Pancreas (tissue), 10 donors: ENCODE measurements around the gene NDUFS3. TPM values are rescaled to one million over a fixed set of nuclear protein-coding genes. Genes with fewer than 3 reads are reported as not detected.
"Not testable (repeated sequence)": the region's sequence is repeated elsewhere in the genome, so short reads cannot be mapped to it uniquely, and the experiment has no call there.

Experiments used
- ATAC-seq, 4 donors: fragments of 200-7000 bp; cut with Tn5 transposase; one replicate each; pipeline versions ENCODE4 v1.8.0 to v1.9.1; 2020; ENCODE audit warnings: mild to moderate bottlenecking in 4 of 4, moderate library complexity in 4 of 4
- DNase-seq, 6 donors: peaks; one replicate each; pipeline ENCODE4 v3.0.0-alpha.2; 2020
- FAIRE-seq: peaks from 2 replicates; lab custom pipeline; 2012; peaks lifted over from hg19 to GRCh38; lab: Jason Lieb, UNC
- H3K27ac ChIP-seq, 4 donors: fragments of 200-600 bp; sonication (generic); 1 replicate in 3 of 4; 2 replicates in 1 of 4; pipeline versions ENCODE4 v1.5.0 to v1.8.0; 2020
- H3K27me3 ChIP-seq, 4 donors: fragments of 200-600 bp; one replicate each; pipeline ENCODE4 v1.8.0; 2021
- H3K36me3 ChIP-seq, 3 donors: fragments of 200-600 bp; sonication (generic) in 1 of 3; one replicate each; pipeline versions ENCODE4 v1.5.0 to v1.8.0; 2020 to 2021
- H3K4me1 ChIP-seq, 3 donors: fragments of 200-600 bp; one replicate each; pipeline ENCODE4 v1.8.0; 2021
- H3K4me3 ChIP-seq, 4 donors: fragments of 200-600 bp; sonication (generic) in 2 of 4; one replicate each; pipeline versions ENCODE4 v1.5.0 to v1.8.0; 2020 to 2021
- H3K9me3 ChIP-seq, 4 donors: fragments of 200-600 bp; one replicate each; pipeline ENCODE4 v1.8.0; 2021
- CTCF ChIP-seq, 4 donors: fragments of 200-600 bp; sonication (generic) in 3 of 4; IDR thresholded peaks; one replicate each; pipeline versions ENCODE4 v1.5.0 to v1.8.0; 2021; ENCODE audit warnings: antibody characterized with exemption in 4 of 4
- WGBS, 2 donors: extraction: QIAGEN DNeasy Blood & Tissue Kit; methylation state at CpG; one replicate each; pipeline ENCODE4 v1.1.7; 2013; 5-methylcytosine and 5-hydroxymethylcytosine counted together
- intact Hi-C, 3 donors: fragments of 100-400 bp; cut with DNase I; formaldehyde crosslinking; loops; one replicate each; pipeline versions ENCODE4 v1.11.1 to v1.14.2; 2022
- polyA plus RNA-seq, 2 donors: library from polyadenylated mRNA; stranded (reverse); fragments of 200-250 nt; gene quantifications; one replicate each; pipeline ENCODE4 v1.2.3, GENCODE V29; 2013
- total RNA-seq, 6 donors: library from RNA; stranded (reverse); fragmentation: NEBNext Ultra II Directional in 4 of 6; extraction: Animal tissue kit (Norgen Biotek cat#: 25700) in 4 of 6; gene quantifications; one replicate each; pipeline versions ENCODE4 v1.2.1 to v1.2.4, GENCODE V29; 2021 to 2023
- donor health status: healthy with polysubstance abuse.
- donor health status: DM: no; HTN: no; CAD: no; lungs with moderate emphysema.
- donor health status: DM: no; HTN: no; CAD: no.
- donor health status: control.
- donor health status: control.
- donor health status: Bipolar disorder and iron deficiency.
- donor health status: DM: yes; HTN: yes; CAD: no.
- donor health status: DM: no; HTN: no; CAD: no.
- donor health status: DM: no; HTN: no; CAD: no.
- donor health status: DM: yes; HTN: yes; CAD: no.

NDUFS3 gene
- total and polyA plus RNA-seq, 8 donors, result 28.8 to 113 (median 39.2) TPM

- no peaks in the 10 kb centered on the region for H3K9me3 ChIP-seq
- H3K4me3 ChIP-seq, result peak overlapping the region; percentile 63 to 99 (median 86)
- peak in 3 of 6 donors; percentile 17 to 66 (median 39) for DNase-seq
- no peaks in the 10 kb centered on the region for H3K36me3 ChIP-seq
- intact Hi-C loops, result no loop called here
- FAIRE-seq, result no peak
- peaks cover 17 to 30% (median 23%) of the 10 kb centered on the region in 3 donors for H3K4me1 ChIP-seq
- H3K27ac ChIP-seq, result peak overlapping the region; percentile 76 to 89 (median 80)
- peak in 3 of 4 donors; percentile 15 to 31 (median 24) for ATAC-seq
- TF ChIP-seq CTCF (IDR thresholded peaks at IDR 0.05), result no peak
- 1 to 2% methylated on average over 22 of the region's 22 CpGs for WGBS, 2 donors
- H3K27me3 ChIP-seq, result no peaks in the 10 kb centered on the region
These were observed 26.8 kb upstream of the NDUFS3 start for GRCh38 chr11:47552056-47552565.

- peak; percentile 90 to 95 (median 91) for DNase-seq
- Histone ChIP-seq H3K9me3 (no peaks in the 10 kb centered on the region), H3K36me3 (no peaks in the 10 kb centered on the region), H3K4me1 (peaks cover 17 to 26% (median 23%) of the 10 kb centered on the region in 3 donors), H3K27me3 (no peaks in the 10 kb centered on the region), H3K27ac (peak within 1 kb of the TSS; percentile 76 to 89 (median 80)), H3K4me3 (peak within 1 kb of the TSS; percentile 63 to 99 (median 86))
- TF ChIP-seq CTCF (IDR thresholded peaks at IDR 0.05), result peak; percentile 87 to 98 (median 97)
- 0 to 1% methylated on average over 58 to 89 of the region's 89 CpGs for WGBS, 2 donors
- FAIRE-seq, result no peak
- peak; percentile 97 to 98 (median 98) for ATAC-seq
- intact Hi-C loops, result no loop called here
These were observed 26.1 kb upstream of the NDUFS3 start, which contains the start of gene CELF1 for GRCh38 chr11:47552566-47553405. TSS of gene CELF1 (minus strand) at chr11:47553132. CDS start at chr11:47499523, 53,609 bp downstream.

- Histone ChIP-seq H3K36me3 (no peaks in the 10 kb centered on the region), H3K4me1 (peaks cover 17 to 23% (median 21%) of the 10 kb centered on the region in 3 donors), H3K27ac (peak overlapping the region; percentile 76 to 89 (median 80)), H3K9me3 (no peaks in the 10 kb centered on the region), H3K27me3 (no peaks in the 10 kb centered on the region), H3K4me3 (peak overlapping the region; percentile 63 to 99 (median 86))
- DNase-seq (no peak), ATAC-seq (peak; percentile 35 to 49 (median 42)), FAIRE-seq (no peak)
- 0 to 1% methylated on average over 9 of the region's 9 CpGs for WGBS, 2 donors
- intact Hi-C loops, result no loop called here
- TF ChIP-seq CTCF (IDR thresholded peaks at IDR 0.05), result peak in 1 of 4 donors; percentile 48
These were observed 25.5 kb upstream of the NDUFS3 start for GRCh38 chr11:47553406-47553743.

- intact Hi-C loops, H3K4me3 ChIP-seq, H3K27me3 ChIP-seq, DNase-seq, FAIRE-seq, H3K36me3 ChIP-seq, ATAC-seq, H3K9me3 ChIP-seq, H3K27ac ChIP-seq, H3K4me1 ChIP-seq: not testable (repeated sequence)
- WGBS, 2 donors, result 85 to 89% methylated on average over 12 of the region's 12 CpGs
These were observed 21.9 kb upstream of the NDUFS3 start for GRCh38 chr11:47557004-47557403.

- Histone ChIP-seq H3K4me1 (peaks cover 0 to 1% (median 0%) of the 10 kb centered on the region in 3 donors), H3K9me3 (no peaks in the 10 kb centered on the region), H3K27me3 (no peaks in the 10 kb centered on the region), H3K36me3 (no peaks in the 10 kb centered on the region), H3K27ac (no peak overlapping the region), H3K4me3 (no peak overlapping the region)
- WGBS, 2 donors, result 95 to 98% methylated on average over 1 of the region's 1 CpG
- FAIRE-seq, result peak; percentile 99
- ATAC-seq, result no peak
- intact Hi-C loops, result no loop called here
- no peak for TF ChIP-seq CTCF (IDR thresholded peaks at IDR 0.05)
- DNase-seq, result no peak
These were observed 20.2 kb upstream of the NDUFS3 start for GRCh38 chr11:47558695-47559094.
